H9 (cell line): ENCODE data around the gene RASA3. TPM values are rescaled to one million over a fixed set of nuclear protein-coding genes. Genes with fewer than 3 reads are reported as not detected.
A peak's percentile ranks its signal among the peaks of the same experiment; 100 is the strongest.

ENCODE experiments used
- DNase-seq: peaks from one replicate; pipeline ENCODE4 v3.0.0-alpha.2; 2017
- H2AFZ ChIP-seq: one replicate; pipeline ENCODE4 v1.6.1; 2013; ENCODE audit warnings: mild to moderate bottlenecking, low read length, control low read depth, moderate library complexity
- H2AK5ac ChIP-seq: 2 replicates; pipeline ENCODE4 v1.6.1; 2013; ENCODE audit warnings: low read length, control low read depth, mixed read lengths; ENCODE audit not compliant: insufficient read length
- H2BK120ac ChIP-seq: one replicate; pipeline ENCODE4 v1.6.1; 2013; ENCODE audit warnings: low read depth, mild to moderate bottlenecking, low read length, control low read depth, inconsistent platforms; ENCODE audit not compliant: poor library complexity, severe bottlenecking
- H2BK12ac ChIP-seq: 2 replicates; pipeline ENCODE4 v1.6.1; 2013; ENCODE audit warnings: low read length, control low read depth, mixed read lengths, low read depth; ENCODE audit not compliant: insufficient read length
- H2BK15ac ChIP-seq: 2 replicates; pipeline ENCODE4 v1.6.1; 2013; ENCODE audit warnings: low read depth, low read length, control low read depth
- H2BK20ac ChIP-seq: one replicate; pipeline ENCODE4 v1.6.1; 2013; ENCODE audit warnings: low read depth, mild to moderate bottlenecking, low read length, control low read depth, inconsistent platforms; ENCODE audit not compliant: poor library complexity, severe bottlenecking
- H2BK5ac ChIP-seq: 2 replicates; pipeline ENCODE4 v1.6.1; 2013; ENCODE audit warnings: low read length, control low read depth, mixed read lengths; ENCODE audit not compliant: insufficient read length
- H3K14ac ChIP-seq: 2 replicates; pipeline ENCODE4 v1.6.1; 2013; ENCODE audit warnings: low read length, control low read depth; ENCODE audit not compliant: insufficient read depth
- H3K18ac ChIP-seq: 2 replicates; pipeline ENCODE4 v1.6.1; 2013; ENCODE audit warnings: low read depth, mild to moderate bottlenecking, mixed read lengths, low read length, control low read depth; ENCODE audit not compliant: insufficient read length
- H3K23ac ChIP-seq: 2 replicates; pipeline ENCODE4 v1.6.1; 2013; ENCODE audit warnings: low read length, control low read depth, mixed read lengths, low read depth; ENCODE audit not compliant: insufficient read length
- H3K23me2 ChIP-seq: 2 replicates; pipeline ENCODE4 v1.6.1; 2013; ENCODE audit warnings: low read depth, mild to moderate bottlenecking, mixed read lengths, low read length, control low read depth; ENCODE audit not compliant: insufficient read length, poor library complexity, severe bottlenecking
- H3K27ac ChIP-seq: 2 replicates; pipeline ENCODE4 v1.5.1; 2013; ENCODE audit warnings: low read length, control low read depth, mixed read lengths, low read depth; ENCODE audit not compliant: insufficient read length
- H3K27me3 ChIP-seq: 2 replicates; pipeline ENCODE4 v1.6.1; 2013; ENCODE audit warnings: low read length, control low read depth, inconsistent platforms; ENCODE audit not compliant: insufficient read depth
- H3K4ac ChIP-seq: 2 replicates; pipeline ENCODE4 v1.6.1; 2013; ENCODE audit warnings: low read depth, mild to moderate bottlenecking, control low read depth, inconsistent platforms, low read length, moderate library complexity
- H3K4me1 ChIP-seq: 2 replicates; pipeline ENCODE4 v1.6.1; 2013; ENCODE audit warnings: low read length, control low read depth, inconsistent platforms; ENCODE audit not compliant: insufficient read depth
- H3K4me2 ChIP-seq: 2 replicates; pipeline ENCODE4 v1.6.1; 2013; ENCODE audit warnings: low read length, control low read depth, mixed read lengths; ENCODE audit not compliant: insufficient read length, insufficient read depth
- H3K56ac ChIP-seq: 2 replicates; pipeline ENCODE4 v1.6.1; 2013; ENCODE audit warnings: low read depth, mild to moderate bottlenecking, mixed read lengths, low read length, control low read depth; ENCODE audit not compliant: insufficient read length
- H3K79me1 ChIP-seq: 2 replicates; pipeline ENCODE4 v1.6.1; 2013; ENCODE audit warnings: low read depth, mild to moderate bottlenecking, moderate library complexity, low read length, control low read depth, inconsistent platforms; ENCODE audit not compliant: insufficient read depth, poor library complexity, severe bottlenecking
- H3K79me2 ChIP-seq: 2 replicates; pipeline ENCODE4 v1.6.1; 2013; ENCODE audit warnings: low read length, control low read depth, inconsistent platforms; ENCODE audit not compliant: insufficient read depth
- H3K9ac ChIP-seq: 2 replicates; pipeline ENCODE4 v1.6.1; 2013; ENCODE audit warnings: low read length, control low read depth, mixed read lengths; ENCODE audit not compliant: insufficient read length; ENCODE audit errors: extremely low read depth
- H3K9me3 ChIP-seq: one replicate; pipeline ENCODE4 v1.6.1; 2013; ENCODE audit warnings: low read depth, low read length, inconsistent platforms; ENCODE audit not compliant: control insufficient read depth
- H3T11ph ChIP-seq: one replicate; pipeline ENCODE4 v1.6.1; 2013; ENCODE audit warnings: mild to moderate bottlenecking, low read length, control low read depth, inconsistent platforms
- H4K20me1 ChIP-seq: one replicate; pipeline ENCODE4 v1.6.1; 2013; ENCODE audit not compliant: control insufficient read depth, insufficient read length, insufficient read depth
- H4K5ac ChIP-seq: 2 replicates; pipeline ENCODE4 v1.6.1; 2013; ENCODE audit warnings: low read depth, mild to moderate bottlenecking, mixed read lengths, low read length, control low read depth; ENCODE audit not compliant: insufficient read length
- H4K8ac ChIP-seq: replicated peaks from 2 replicates; pipeline ENCODE4 v1.6.1; 2013; ENCODE audit warnings: low read length, control low read depth, mixed read lengths, low read depth; ENCODE audit not compliant: insufficient read length
- H4K91ac ChIP-seq: 2 replicates; pipeline ENCODE4 v1.6.1; 2013; ENCODE audit warnings: low read depth, mild to moderate bottlenecking, moderate library complexity, mixed read lengths, low read length, control low read depth; ENCODE audit not compliant: insufficient read length
- H3K27ac Mint-ChIP-seq, 3 experiments: 2 replicates in 2 of 3; 3 replicates in 1 of 3; pipeline ENCODE4 v1.8.0; 2020 to 2021; ENCODE audit warnings: mixed read lengths in 3 of 3, mild to moderate bottlenecking in 1 of 3, moderate library complexity in 1 of 3
- H3K27me3 Mint-ChIP-seq: 2 replicates; pipeline ENCODE4 v1.8.0; 2021; ENCODE audit warnings: low read depth, mild to moderate bottlenecking, moderate library complexity, mixed read lengths
- H3K36me3 Mint-ChIP-seq, 3 experiments: 2 replicates in 2 of 3; 3 replicates in 1 of 3; pipeline ENCODE4 v1.8.0; 2020 to 2021; ENCODE audit warnings: low read depth in 3 of 3, mixed read lengths in 3 of 3; ENCODE audit not compliant: insufficient read depth in 1 of 3
- H3K4me1 Mint-ChIP-seq, 2 experiments: 2 replicates each; pipeline ENCODE4 v1.8.0; 2020; ENCODE audit warnings: mixed read lengths in 2 of 2
- H3K4me3 Mint-ChIP-seq, 2 experiments: 2 replicates in 1 of 2; 3 replicates in 1 of 2; pipeline ENCODE4 v1.8.0; 2020 to 2021; ENCODE audit warnings: mild to moderate bottlenecking in 2 of 2, mixed read lengths in 2 of 2, moderate library complexity in 1 of 2
- H3K9me3 Mint-ChIP-seq, 2 experiments: 2 replicates in 1 of 2; 3 replicates in 1 of 2; pipeline ENCODE4 v1.8.0; 2020; ENCODE audit warnings: mild to moderate bottlenecking in 2 of 2, mixed read lengths in 2 of 2, moderate library complexity in 1 of 2
- WGBS: extraction: QIAGEN DNeasy Blood & Tissue Kit; methylation state at CpG from one replicate; pipeline ENCODE4 v1.1.7; 2013; ENCODE audit warnings: missing lambda C conversion rate, low lambda C conversion rate, mixed read lengths; ENCODE audit not compliant: insufficient read length; ENCODE audit errors: extremely low coverage; 5-methylcytosine and 5-hydroxymethylcytosine counted together
- total RNA-seq: library from RNA; stranded (reverse); gene quantifications from 2 replicates; pipeline ENCODE4 v1.2.1, GENCODE V29; 2021
- TF ChIP-seq, protein P1 (sequence below): fragments of 200-600 bp; sonication (generic); conservative IDR thresholded peaks from 3 replicates; pipeline ENCODE4 v1.8.0; 2021; ENCODE audit warnings: antibody characterized with exemption, mild to moderate bottlenecking

The RASA3 gene
- total RNA-seq, 1 experiment from 2014 or later = 12.3 TPM

GRCh38 chr13:113935001-113935844 lies 197.2 kb downstream of the RASA3 start:
- peak overlapping the region; percentile 14 for H4K91ac ChIP-seq
- Mint-ChIP-seq H3K27ac (no peak overlapping the region), H3K9me3 (no peaks in the 10 kb centered on the region), H3K4me1 (peaks cover 11 to 13% of the 10 kb centered on the region in 2 experiments), H3K36me3 (no peaks in the 10 kb centered on the region), H3K4me3 (no peak overlapping the region), H3K27me3 (no peaks in the 10 kb centered on the region; the same call in none of the 2 replicates)
- no peaks in the 10 kb centered on the region for H3K27me3 ChIP-seq
- H2AK5ac ChIP-seq = no peak overlapping the region
- no peak overlapping the region for H3K56ac ChIP-seq
- no CpG with 5 or more reads among the region's 21 CpGs for WGBS
- no peak overlapping the region for H2AFZ ChIP-seq
- H3K4ac ChIP-seq = peak overlapping the region; percentile 20; the same call in 1 of the 2 replicates
- no peaks in the 10 kb centered on the region for H3K79me1 ChIP-seq
- peak overlapping the region; percentile 33 for H3K18ac ChIP-seq
- no peaks in the 10 kb centered on the region for H3K23me2 ChIP-seq
- no peaks in the 10 kb centered on the region for H4K20me1 ChIP-seq
- peak; percentile 53 for DNase-seq
- TF ChIP-seq, protein P1, sequence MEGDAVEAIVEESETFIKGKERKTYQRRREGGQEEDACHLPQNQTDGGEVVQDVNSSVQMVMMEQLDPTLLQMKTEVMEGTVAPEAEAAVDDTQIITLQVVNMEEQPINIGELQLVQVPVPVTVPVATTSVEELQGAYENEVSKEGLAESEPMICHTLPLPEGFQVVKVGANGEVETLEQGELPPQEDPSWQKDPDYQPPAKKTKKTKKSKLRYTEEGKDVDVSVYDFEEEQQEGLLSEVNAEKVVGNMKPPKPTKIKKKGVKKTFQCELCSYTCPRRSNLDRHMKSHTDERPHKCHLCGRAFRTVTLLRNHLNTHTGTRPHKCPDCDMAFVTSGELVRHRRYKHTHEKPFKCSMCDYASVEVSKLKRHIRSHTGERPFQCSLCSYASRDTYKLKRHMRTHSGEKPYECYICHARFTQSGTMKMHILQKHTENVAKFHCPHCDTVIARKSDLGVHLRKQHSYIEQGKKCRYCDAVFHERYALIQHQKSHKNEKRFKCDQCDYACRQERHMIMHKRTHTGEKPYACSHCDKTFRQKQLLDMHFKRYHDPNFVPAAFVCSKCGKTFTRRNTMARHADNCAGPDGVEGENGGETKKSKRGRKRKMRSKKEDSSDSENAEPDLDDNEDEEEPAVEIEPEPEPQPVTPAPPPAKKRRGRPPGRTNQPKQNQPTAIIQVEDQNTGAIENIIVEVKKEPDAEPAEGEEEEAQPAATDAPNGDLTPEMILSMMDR = no peak
- H3K9me3 ChIP-seq = no peaks in the 10 kb centered on the region
- H4K8ac ChIP-seq = no peak overlapping the region
- peak overlapping the region; percentile 70 for H3K14ac ChIP-seq
- no peaks in the 10 kb centered on the region for H3K4me1 ChIP-seq
- H3K4me2 ChIP-seq = no peak overlapping the region
- no peak overlapping the region for H2BK12ac ChIP-seq
- no peak overlapping the region for H2BK5ac ChIP-seq
- no peaks in the 10 kb centered on the region for H3K79me2 ChIP-seq
- H3K9ac ChIP-seq = no peak overlapping the region
- no peak overlapping the region for H4K5ac ChIP-seq
- H3T11ph ChIP-seq = no peak overlapping the region
- H2BK120ac ChIP-seq = no peak overlapping the region
- peak overlapping the region; percentile 91 for H2BK20ac ChIP-seq
- H3K23ac ChIP-seq = no peak overlapping the region
- H2BK15ac ChIP-seq = no peak overlapping the region
- no peak overlapping the region for H3K27ac ChIP-seq
